ENCODE results near the gene SLC9A4. TPM values are rescaled to one million over a fixed set of nuclear protein-coding genes. Genes with fewer than 3 reads are reported as not detected.

Gene SLC9A4
- total RNA-seq, result 0.62 and 0.93 TPM in 2 replicates
- long read RNA-seq, partial matches to known transcripts, result 2 of 2 reads
- long read RNA-seq, other reads (novel, unspliced or antisense), result 0 of 2 reads

- peaks cover 8% of the 10 kb centered on the region for H3K27me3 Mint-ChIP-seq
- peaks cover 3% of the 10 kb centered on the region for H3K4me1 Mint-ChIP-seq (ENCODE audit: low read depth)
- TF ChIP-seq, protein P1, sequence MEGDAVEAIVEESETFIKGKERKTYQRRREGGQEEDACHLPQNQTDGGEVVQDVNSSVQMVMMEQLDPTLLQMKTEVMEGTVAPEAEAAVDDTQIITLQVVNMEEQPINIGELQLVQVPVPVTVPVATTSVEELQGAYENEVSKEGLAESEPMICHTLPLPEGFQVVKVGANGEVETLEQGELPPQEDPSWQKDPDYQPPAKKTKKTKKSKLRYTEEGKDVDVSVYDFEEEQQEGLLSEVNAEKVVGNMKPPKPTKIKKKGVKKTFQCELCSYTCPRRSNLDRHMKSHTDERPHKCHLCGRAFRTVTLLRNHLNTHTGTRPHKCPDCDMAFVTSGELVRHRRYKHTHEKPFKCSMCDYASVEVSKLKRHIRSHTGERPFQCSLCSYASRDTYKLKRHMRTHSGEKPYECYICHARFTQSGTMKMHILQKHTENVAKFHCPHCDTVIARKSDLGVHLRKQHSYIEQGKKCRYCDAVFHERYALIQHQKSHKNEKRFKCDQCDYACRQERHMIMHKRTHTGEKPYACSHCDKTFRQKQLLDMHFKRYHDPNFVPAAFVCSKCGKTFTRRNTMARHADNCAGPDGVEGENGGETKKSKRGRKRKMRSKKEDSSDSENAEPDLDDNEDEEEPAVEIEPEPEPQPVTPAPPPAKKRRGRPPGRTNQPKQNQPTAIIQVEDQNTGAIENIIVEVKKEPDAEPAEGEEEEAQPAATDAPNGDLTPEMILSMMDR (IDR thresholded peaks at IDR 0.05; ENCODE audit: unreplicated experiment), result peak; percentile 88
- peak; percentile 42 for DNase-seq (ENCODE audit: low spot score, unreplicated experiment)
- no peak within 1 kb of the TSS for H3K27ac Mint-ChIP-seq
- H3K9me3 Mint-ChIP-seq (ENCODE audit: low read depth), result peaks cover 7% of the 10 kb centered on the region
- H3K4me3 Mint-ChIP-seq (ENCODE audit: low read depth), result no peak within 1 kb of the TSS
- H3K36me3 Mint-ChIP-seq (ENCODE audit: insufficient read depth), result no peaks in the 10 kb centered on the region
Measured at GRCh38 chr2:102473020-102473419, at the start of gene SLC9A4. TSS of gene SLC9A4 (plus strand) at chr2:102473226. CDS start at chr2:102473760, 534 bp downstream.

- Mint-ChIP-seq H3K36me3 (ENCODE audit: insufficient read depth) (no peaks in the 10 kb centered on the region), H3K4me1 (ENCODE audit: low read depth) (no peaks in the 10 kb centered on the region), H3K27me3 (peaks cover 32% of the 10 kb centered on the region), H3K9me3 (ENCODE audit: low read depth) (no peaks in the 10 kb centered on the region), H3K4me3 (ENCODE audit: low read depth) (no peak overlapping the region), H3K27ac (no peak overlapping the region)
- TF ChIP-seq, protein P1 (IDR thresholded peaks at IDR 0.05; ENCODE audit: unreplicated experiment), result no peak
- DNase-seq (ENCODE audit: low spot score, unreplicated experiment), result no peak
Measured at GRCh38 chr2:102423368-102423767, 49.7 kb upstream of the SLC9A4 start.

DNA sequence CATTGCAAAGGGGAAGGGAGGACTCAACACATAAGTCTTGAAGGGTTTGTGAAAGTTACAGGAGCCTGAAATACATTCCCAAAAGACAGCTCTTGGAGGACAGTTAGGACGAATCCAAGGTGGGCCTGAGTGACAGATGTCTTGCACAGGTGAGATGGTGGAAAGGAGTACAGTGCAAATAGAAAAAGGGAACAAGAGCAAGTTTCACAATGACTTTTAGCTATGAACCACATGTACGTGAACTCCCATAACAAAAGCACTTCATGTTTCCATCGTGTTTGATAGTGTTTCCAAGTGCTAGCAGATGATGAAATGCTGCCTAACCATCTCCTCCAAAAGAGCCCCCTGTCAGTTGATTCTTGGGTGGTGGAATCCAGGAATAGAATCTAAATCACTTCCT lies 48.3 kb upstream of the SLC9A4 start:
- Mint-ChIP-seq H3K4me3 (ENCODE audit: low read depth) (no peak overlapping the region), H3K27ac (no peak overlapping the region), H3K27me3 (peaks cover 26% of the 10 kb centered on the region), H3K36me3 (ENCODE audit: insufficient read depth) (no peaks in the 10 kb centered on the region), H3K4me1 (ENCODE audit: low read depth) (no peaks in the 10 kb centered on the region), H3K9me3 (ENCODE audit: low read depth) (no peaks in the 10 kb centered on the region)
- no peak for DNase-seq (ENCODE audit: low spot score, unreplicated experiment)
- TF ChIP-seq, protein P1 (IDR thresholded peaks at IDR 0.05; ENCODE audit: unreplicated experiment), result no peak

- Mint-ChIP-seq H3K9me3 (ENCODE audit: low read depth) (no peaks in the 10 kb centered on the region), H3K4me1 (ENCODE audit: low read depth) (no peaks in the 10 kb centered on the region), H3K36me3 (ENCODE audit: insufficient read depth) (no peaks in the 10 kb centered on the region), H3K4me3 (ENCODE audit: low read depth) (no peak overlapping the region), H3K27me3 (peaks cover 25% of the 10 kb centered on the region), H3K27ac (no peak overlapping the region)
- DNase-seq (ENCODE audit: low spot score, unreplicated experiment), result no peak
- TF ChIP-seq, protein P1 (IDR thresholded peaks at IDR 0.05; ENCODE audit: unreplicated experiment), result no peak
Measured at GRCh38 chr2:102425441-102426132, 47.4 kb upstream of the SLC9A4 start.

- no peaks in the 10 kb centered on the region for H3K4me1 Mint-ChIP-seq (ENCODE audit: low read depth)
- H3K27ac Mint-ChIP-seq, result no peak overlapping the region
- no peaks in the 10 kb centered on the region for H3K36me3 Mint-ChIP-seq (ENCODE audit: insufficient read depth)
- no peak for DNase-seq (ENCODE audit: low spot score, unreplicated experiment)
- TF ChIP-seq, protein P1 (IDR thresholded peaks at IDR 0.05; ENCODE audit: unreplicated experiment), result no peak
- H3K4me3 Mint-ChIP-seq (ENCODE audit: low read depth), result no peak overlapping the region
- peaks cover 13% of the 10 kb centered on the region for H3K27me3 Mint-ChIP-seq
- H3K9me3 Mint-ChIP-seq (ENCODE audit: low read depth), result no peaks in the 10 kb centered on the region
Measured at GRCh38 chr2:102427249-102427648, 45.8 kb upstream of the SLC9A4 start.

All from progenitor cell of endocrine pancreas (in vitro differentiated cells).